Raji (cell line): ENCODE measurements around the gene HOXA13.

Source experiments
- POLR2A ChIP-seq: IDR thresholded peaks from 2 replicates; pipeline ENCODE4 v1.6.1; 2011; ENCODE audit warnings: low read depth, low read length, control low read depth; ENCODE audit not compliant: insufficient read depth

Gene HOXA13

DNA sequence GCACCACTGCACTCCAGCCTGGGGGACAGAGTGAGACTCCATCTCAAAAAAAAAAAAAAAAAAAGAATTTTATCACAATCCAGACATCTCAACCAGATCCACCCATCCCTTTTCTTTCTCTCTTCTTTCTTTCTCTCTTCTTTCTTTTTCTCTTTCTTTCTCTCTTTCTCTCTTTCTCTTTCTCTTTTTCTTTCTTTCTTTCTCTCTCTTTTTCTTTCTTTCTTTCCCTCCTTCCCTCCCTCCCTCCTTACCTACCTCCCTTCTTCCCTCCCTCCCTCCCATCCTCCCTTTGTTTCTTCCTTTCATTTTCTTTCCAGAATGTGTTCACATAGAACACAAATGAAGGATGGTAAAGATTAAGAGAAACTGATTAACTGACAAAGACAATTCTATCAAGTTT is 18.1 kb upstream of the HOXA13 start:
- no peak for TF ChIP-seq POLR2A

DNA sequence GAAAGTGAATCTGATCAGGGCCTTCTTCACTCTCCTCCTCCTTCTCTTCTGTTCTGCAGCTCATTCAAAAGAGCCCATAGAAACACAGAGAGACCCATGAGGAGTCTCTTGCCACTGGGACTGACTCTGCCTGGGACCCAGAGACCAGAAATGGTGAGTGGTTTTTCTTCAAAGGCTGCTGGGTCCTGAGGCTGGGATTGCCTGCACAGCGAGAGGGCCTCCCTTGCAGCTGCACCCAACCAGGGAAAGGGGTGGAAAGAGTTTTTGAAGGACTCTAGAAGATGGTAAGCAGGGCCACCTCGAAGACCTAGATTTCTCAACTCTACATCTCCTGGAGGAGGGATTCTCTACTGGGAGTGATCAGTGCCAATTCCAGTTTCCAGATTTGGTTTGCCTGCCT is 15.5 kb upstream of the HOXA13 start:
- TF ChIP-seq POLR2A: no peak

DNA sequence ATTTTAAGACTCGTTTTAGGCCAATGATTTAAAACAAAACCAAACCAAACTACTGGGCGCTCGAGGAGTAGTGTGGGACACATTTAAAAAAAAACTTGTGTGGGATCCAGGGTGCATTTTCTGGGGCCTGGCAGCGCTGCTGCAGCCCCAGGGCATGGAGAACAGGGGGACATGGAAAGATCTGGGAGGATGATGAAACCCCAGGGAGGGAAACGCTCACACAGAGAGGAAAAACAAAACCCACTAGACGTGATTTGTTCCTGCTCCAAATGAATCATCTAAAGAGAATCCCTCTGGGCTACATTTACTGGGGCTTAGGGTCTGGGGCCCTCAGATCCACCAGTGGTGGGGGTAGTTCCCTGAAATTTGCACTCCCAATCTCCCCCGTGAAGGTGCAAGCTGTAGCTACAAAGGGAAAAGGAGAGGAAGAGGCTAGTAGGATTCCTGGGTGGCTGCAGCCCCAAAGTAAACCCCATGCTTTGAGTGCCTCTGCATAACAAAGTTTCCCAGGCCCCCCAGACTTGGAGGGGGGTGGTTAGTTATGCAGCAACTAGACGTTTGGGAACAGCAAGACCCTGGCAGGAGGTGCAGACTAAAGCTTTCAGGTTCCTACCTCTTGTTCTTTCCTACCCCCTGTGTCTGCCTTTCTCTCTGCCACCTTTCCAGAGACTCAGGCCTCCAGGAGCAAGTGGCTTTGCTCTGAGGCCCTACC is 14.5 kb upstream of the HOXA13 start:
- no peak for TF ChIP-seq POLR2A

DNA sequence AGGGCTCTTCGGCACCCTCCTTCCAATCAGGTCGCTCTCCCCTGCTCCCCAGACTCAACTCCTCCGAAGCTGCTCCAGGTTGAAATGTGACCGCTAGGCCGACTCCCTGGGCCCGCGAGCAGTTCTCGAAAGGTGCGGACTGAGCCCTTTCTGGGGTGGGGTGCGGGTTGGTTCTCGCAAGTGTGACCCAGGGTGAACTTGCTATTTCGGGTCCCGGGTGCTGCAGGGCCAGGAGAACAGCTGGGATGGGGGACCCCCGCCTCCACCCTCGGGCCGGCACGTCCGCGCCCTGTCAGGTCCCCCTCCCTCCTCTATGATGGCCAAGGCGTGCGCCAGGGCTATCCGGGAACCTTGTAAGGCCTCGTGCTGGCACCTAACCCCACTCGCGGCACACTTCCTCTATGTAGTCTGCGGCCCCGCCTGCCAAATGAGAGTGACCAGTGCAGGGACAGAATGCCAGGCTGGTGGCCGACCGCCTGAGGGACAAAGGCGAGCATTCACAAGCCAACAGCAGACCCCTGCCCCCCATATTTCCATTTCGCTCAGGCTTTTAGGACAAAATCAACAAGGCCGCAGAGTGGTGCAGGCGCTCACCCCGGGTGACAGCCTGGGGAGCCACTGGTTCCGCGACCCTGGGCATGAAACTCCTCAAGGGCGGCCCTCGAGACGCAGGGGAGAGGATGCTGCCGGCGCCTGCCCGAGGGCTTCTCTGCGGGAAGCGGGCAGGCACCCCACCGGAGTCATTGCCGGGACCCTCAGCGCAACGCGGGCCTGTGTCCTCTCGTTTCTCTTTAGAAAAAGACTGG is 13.7 kb upstream of the HOXA13 start:
- no peak for TF ChIP-seq POLR2A

DNA sequence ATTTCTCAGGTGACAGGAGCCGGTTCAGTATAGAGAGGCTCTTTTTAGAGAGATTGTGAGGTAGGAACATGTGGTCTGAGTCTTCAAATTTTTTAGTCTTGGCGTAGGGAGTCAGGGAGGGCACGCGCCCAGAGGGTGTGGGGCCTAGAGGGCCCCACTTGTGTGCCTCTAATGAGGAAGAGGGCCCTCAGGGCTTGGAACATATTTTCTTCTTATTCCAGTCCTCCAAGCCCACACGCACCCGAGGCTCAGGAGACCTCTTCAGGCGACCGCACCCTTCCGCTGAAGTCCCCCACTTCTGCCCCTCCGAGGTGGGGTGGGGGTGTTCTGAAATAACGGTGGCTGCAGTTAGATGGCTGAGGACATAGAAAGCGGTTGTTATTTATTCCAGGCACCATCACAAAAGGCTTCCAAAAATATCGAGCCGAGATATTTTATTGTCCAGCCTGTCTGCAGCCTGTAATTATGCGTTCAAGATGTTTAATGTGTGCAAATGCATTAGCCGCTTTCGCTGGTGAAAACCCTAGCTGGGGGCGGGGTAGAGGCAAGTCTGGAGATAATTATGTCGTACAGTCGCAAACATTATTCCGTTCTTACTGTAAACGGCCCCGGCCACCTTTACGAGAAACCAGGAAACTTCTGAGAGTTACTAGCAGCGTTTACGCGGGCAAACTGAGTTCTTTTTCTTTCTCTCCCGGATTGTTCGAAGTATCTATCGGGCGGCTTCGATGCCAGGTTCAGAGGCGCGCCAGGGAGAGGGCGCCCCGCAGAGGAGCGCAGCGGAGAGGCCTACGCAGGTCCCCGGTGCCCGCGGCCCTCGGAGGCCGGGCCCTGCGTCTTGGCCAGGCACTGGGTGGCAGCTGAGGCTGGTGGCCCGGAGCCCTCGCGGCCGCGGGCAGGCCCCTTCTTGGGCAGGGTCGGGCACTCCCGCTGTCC is 12.9 kb upstream of the HOXA13 start:
- TF ChIP-seq POLR2A: no peak

DNA sequence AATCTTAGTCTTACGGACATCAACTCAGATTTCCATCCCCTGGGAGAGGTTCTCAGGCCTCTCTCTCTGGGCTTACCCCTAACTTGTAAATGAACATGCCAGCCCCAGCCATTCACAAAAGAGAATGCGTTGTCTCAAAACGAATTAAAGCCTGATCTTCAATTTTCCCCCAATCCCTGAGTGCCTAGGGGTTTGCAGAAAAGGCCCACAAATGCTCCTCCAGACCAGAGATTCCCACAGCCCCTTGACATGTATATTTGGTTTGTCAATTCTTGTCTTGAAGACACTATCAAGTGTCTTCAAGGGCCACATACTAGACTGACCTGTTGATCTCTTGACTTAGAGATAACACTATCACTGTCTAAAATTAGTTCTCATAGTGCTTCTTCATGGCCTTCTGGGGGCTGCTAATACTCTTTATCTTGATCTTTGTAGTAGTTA is 11.9 kb upstream of the HOXA13 start:
- no peak for TF ChIP-seq POLR2A

DNA sequence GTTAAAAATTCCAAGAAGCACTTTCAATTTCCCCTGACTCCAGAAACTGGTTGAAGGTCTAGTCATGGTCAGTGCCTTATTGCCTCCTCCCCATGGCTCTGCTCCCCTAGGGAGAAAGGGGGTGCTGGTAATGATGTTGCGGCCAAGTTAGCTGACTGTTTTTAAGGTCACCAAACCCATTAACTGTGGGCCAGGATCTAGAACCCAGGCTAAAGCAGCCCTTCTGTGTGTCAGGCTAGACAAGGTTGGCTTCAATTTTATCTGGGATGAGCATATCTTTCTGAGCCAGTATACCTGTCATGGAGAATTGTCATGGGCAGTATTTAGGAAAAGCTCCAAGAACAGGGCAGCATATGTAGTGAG is 11.2 kb upstream of the HOXA13 start:
- no peak for TF ChIP-seq POLR2A

DNA sequence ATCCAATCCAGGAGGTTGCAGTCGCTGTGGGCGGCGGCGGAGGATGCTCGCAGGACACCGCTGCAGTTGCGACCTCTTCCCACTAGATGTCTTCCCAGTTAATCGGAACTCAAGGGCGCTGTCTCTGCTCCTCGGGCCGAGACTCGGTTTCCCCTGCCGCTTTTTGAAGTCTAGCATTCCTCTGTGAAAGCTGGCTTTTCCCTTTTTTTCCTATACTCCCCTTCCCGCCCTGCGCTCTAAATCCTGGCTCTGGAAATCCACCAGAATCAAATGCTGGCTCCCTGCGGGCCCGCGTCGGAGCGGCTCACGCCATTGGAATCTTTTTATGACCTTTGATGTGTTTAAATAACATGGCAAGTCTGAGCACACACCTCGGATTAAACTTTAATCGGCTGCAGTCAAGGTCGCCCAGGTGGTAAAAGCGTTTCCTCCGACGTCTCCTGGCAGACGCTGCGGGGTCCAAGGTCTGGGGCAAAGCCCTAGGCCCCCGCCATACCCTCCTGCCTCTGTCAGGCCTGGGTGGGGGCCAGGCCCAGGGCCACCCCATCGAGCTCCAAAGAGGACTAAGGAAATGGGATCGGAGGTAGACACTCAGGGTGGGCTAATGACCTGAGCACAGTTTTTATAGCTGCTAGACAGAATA is 10.7 kb upstream of the HOXA13 start:
- TF ChIP-seq POLR2A: no peak

DNA sequence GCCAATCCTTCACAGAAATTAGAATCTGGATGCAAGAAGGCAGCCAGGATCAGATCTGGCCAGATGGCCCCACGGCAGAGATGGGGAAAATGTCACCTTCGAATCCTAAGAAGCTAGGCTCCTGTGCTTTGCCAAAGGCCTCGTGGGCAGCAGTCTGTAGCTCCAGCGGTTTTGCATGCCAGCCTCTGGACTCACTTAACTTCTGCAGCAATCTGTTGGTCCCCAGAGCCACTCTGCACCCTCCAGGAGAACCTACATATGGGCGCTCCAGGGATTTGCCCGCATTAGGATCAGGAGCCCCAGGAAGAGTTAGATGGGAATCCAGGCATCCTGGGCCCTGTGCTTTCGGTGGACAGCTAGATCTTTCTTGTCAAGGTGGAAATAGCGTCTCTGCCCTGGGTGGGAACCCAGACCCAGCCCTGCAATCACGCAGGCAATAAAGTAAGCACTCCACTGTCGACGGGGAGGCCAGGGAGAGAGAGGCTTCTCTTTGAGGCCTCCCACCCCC is 10.1 kb upstream of the HOXA13 start:
- no peak for TF ChIP-seq POLR2A

DNA sequence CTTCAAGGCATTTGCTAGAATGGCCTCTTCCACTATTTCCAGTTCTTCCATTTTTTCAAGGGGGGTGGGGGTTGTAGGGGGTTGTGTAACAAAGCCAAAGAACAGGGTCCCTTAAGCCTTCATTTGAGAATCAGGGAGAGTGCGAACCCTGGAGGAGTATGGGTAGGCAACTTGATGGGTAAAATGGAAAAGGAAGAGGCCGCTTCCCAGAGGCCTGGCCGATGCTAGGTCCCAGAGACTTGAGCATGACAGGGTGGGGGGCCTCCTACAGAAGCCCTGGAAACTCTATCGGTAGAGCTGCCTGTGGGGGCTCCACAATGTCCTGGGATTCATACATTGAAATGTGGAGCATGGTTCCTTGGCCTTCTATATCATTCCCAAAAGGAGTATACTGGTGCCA is 9.1 kb upstream of the HOXA13 start:
- no peak for TF ChIP-seq POLR2A

DNA sequence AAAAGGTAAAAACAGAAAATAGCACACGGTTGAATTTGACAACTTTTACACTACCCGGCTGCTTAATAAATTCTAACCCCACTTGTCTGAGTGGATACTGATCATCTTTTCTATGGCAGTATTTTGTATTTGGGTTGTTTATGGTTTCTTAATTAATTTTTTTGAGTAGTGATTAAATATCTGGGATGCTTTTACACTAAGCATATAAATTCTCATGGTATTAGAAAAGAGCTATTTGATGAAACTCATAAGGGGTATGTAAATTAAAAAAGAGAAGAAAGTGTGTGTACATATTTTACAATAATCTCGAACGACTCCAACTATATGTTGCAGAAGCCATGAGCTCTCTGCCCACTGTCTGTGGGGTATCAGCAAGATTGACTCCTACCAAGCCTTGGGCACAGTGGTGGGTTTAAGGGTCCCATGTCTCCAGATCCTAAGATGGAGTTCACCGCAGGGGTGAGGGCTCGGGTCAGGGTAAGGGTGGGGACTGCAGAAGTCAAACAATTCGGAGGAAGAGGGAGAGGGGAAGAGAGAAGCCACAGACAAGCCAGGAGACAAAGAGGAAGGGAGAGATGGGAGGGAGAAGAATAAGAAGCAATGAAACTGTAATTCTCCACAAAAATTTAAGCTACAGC is 7.6 kb upstream of the HOXA13 start:
- TF ChIP-seq POLR2A: no peak

DNA sequence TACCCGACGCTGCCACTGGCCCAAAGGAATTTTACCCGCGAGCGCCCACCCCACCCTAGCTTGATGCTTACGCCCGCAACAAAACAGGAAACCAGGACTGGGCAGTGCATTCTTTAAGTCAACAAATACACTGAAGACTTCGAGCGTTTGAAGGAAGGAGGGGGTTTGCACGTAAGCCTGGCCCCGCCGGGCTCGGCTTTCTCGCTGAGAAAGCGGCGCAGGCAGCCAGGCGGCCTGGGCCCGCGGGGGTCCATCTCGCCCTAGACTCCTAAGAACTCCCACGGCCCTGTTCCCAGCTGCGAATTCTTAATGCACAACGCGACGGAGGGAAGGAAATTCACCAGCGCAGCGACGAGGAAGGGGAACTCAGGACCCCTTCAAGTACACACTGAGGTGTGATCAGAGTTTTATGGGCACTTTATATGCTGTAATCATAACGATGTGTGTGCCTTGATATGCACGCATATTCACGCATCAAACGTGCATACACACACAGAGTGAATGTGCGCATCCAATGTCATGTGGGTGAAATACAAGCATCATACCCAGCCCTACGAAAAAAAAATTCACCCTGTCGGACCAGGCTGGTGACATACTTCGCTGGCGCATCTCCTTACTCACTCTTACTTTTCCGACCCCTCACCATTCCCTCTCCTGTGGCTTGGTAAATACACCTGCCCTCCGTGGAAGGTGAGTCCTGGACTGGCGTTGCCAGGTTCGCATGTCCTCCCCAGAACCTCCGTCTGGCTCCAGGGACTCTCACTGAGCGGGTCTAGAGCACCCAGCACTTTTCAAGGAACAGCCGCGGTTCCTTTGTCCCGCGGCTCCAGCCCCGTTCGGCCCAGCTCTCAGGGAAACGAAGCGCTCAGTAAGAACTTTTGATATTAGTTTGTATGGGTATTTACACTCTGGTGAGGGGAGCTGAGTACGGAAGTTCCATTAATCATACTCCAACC is 5.7 kb upstream of the HOXA13 start:
- no peak for TF ChIP-seq POLR2A

DNA sequence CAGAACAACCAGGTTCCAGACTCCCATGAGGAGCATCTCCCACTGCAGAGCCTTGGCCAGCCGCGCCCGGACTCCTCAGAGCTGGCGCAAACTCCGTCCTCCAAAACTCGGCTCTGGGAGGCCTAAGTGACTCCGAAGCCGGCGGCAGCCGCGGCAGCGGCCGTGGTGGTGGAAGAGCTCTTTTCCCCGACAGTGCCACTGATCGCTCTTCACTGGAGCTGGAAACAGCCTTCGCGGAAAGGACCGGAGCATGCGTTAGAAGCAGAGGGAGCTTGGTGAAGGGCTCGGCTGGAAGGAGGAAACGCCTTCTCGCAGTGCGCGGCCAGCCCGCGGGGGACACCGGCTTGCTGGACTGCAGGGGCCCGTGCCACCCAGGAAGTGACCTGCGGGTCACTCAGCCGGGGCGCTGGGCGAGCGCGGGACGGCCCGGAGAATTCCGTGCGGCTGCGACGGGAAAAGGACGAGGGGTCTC is 5.0 kb upstream of the HOXA13 start:
- TF ChIP-seq POLR2A: no peak
